GM18505 (cell line): Measurements from ENCODE around the gene SPAG5.
"Not testable (repeated sequence)": the region's sequence is repeated elsewhere in the genome, so short reads cannot be mapped to it uniquely, and the experiment has no call there.

ENCODE experiments used
- ATAC-seq: cut with Tn5 transposase; IDR thresholded peaks from one replicate; pipeline ENCODE4 v1.9.1; 2021; ENCODE audit not compliant: unreplicated experiment
- POLR2A ChIP-seq: IDR thresholded peaks from 4 replicates; pipeline ENCODE4 v1.6.1; 2011; ENCODE audit warnings: borderline replicate concordance; ENCODE audit not compliant: insufficient read depth, insufficient read length; ENCODE audit errors: extremely low read depth

The SPAG5 gene

DNA sequence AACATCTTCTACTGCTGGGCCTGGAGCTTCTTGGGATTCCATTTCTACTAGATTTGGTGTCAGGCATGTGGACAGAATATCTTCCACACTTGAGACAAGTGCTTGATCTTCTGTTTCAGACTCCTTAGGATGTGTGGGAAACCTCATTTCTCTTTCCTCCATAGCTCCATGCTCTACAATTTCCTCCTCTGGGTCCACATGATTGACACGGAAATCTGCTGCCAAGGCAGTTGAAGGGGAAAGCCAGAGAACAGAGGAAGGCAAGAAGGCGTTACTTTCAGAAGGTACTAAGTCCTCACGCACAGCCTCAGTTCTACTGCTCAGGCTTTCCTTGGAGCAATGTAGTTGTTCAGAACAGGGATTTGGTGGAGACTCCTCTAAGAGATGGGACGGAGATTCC, 6.6 kb downstream of the SPAG5 start:
- no peak for ATAC-seq
- no peak for TF ChIP-seq POLR2A

GRCh38 chr17:28585851-28586250, 13.0 kb downstream of the SPAG5 start:
- no peak for TF ChIP-seq POLR2A
- no peak for ATAC-seq

GRCh38 chr17:28584434-28584833, 14.4 kb downstream of the SPAG5 start:
- no peak for ATAC-seq
- no peak for TF ChIP-seq POLR2A

DNA sequence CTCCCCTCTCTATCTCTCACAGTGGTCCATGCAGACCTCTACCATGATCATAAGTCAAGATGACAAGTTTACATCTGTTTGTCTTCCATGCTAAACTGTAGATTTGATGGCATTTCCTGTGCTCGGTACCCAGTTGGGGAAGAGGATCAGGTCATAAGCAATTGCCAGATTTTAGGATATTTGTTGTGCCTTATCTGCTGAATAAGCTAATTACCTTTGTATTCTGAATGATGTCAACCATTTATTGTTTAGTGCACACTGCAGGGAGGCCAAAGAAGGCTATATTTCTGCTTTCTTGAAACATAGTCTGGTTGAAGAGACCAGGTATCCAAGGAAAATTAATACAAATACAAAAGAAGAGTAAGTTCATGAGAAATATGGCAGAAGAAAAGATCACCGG, 16.3 kb downstream of the SPAG5 start:
- no peak for ATAC-seq
- TF ChIP-seq POLR2A, result no peak

DNA sequence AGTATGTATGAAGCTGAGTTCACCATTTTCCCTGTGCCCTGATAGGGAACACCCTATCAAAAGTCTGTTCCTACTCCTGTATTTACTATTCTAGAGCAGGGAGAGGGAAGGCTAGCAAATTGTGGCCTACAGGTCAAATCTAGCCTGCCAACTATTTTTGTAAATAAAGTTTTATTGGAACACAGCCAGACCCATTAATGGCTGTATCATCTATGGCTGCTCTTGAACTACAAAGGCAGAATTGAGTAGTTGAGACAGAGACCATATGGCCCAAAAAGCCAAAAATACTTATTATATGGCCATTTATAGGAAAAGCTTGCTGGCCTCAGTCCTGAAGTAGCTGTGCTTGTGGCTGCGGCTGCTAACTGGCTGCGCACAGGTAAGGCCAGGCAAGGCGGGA, 17.9 kb downstream of the SPAG5 start:
- no peak for TF ChIP-seq POLR2A
- ATAC-seq, result no peak

DNA sequence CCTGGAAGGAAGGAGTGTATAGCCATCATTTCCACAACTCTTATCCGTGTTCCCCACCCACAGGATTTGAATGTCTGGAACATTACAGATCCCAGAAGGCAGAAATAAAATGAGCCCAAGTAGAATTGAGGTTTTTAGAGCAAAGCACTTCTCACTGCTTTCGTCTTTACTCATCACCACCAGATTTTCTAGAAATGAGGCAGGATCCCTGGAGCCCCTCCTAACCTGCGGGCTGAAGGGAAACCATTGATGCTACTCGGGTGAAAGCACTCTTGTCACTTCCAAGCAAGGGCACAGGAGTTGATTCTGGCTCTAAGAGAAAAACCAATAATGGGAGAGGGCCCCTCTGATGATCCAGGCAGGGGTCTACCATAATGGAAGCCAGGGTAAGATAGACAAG, 19.3 kb downstream of the SPAG5 start:
- no peak for ATAC-seq
- TF ChIP-seq POLR2A, result no peak

DNA sequence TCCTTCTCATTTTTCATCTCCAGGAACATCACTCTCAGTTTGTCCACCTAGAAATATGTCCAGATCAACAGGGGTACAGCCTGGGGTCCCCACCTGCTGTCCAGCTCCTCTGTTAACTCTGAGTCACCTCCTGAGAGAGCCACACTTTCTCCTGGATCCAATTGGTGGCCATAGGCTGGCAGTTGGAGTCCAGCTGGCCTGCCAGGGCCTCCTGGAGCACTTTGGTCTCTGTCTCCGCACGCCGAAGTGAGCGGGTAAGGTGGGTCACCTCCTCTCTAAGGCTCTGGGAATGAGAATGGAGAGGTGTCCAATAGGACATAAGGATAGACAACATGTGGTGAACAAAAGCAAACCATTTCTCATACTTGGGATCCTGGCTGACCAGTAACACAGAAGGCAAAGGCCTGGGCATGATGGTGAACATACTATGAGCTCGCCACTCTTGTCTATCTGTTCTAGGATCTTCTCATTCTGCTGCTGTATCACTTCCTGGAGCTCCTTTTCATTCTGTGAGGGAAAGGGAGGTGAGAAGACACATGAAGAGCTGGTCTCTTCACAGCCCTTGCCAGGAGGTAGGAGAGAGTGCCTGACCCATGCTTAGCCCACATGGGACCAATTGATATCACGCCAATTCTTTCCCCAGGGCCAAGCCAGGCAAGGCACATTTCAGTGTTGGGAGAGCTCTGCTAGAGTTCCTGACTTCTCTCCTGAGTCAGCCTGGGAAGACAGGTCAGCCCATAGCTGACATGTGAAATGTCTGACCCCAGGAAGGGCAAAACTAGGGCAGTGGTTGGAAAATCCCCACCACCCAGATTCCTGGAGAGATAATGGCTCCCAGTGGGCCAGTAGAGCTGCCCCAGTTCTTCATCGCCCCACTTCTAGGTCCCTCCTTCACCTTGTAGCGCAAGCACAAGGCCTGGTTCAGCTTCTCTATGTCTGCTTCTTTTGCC, 20.3 kb downstream of the SPAG5 start:
- TF ChIP-seq POLR2A, result no peak

DNA sequence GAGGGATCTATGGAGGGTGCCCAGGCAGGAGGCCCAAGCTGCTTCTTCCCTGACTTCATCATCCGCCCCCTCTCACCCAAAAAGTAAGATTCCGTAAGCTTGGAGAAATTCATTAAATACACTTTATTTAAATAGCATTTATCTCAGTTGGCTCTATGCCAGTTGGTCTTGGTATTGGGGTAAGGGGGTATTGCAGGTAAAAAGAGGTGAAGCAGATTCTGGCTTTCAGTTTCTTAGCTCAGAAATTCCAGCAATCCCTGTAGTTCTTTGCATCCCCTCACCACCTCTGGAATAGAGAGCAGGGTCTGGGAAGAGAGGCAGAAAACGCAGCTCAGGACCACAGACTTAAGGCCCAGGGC, 21.4 kb downstream of the SPAG5 start:
- no peak for TF ChIP-seq POLR2A
- ATAC-seq, result no peak

More for the DNA sequence above, 20.3 kb downstream of the SPAG5 start:
- ATAC-seq, result no peak

- peak; percentile 84 for TF ChIP-seq POLR2A
Observed at GRCh38 chr17:28576758-28577465, 21.9 kb downstream of the SPAG5 start, which contains the start of gene ALDOC. Gene ALDOC (minus strand): TSS chr17:28576895. CDS start chr17:28575532, 1,363 bp downstream.

GRCh38 chr17:28576016-28576415, 22.8 kb downstream of the SPAG5 start:
- not testable (repeated sequence) for ATAC-seq

More at GRCh38 chr17:28576758-28577465, 21.9 kb downstream of the SPAG5 start, which contains the start of gene ALDOC:
- peak; percentile 84 for ATAC-seq

GRCh38 chr17:28575126-28575795, 23.6 kb downstream of the SPAG5 start:
- no peak for ATAC-seq
- no peak for TF ChIP-seq POLR2A

DNA sequence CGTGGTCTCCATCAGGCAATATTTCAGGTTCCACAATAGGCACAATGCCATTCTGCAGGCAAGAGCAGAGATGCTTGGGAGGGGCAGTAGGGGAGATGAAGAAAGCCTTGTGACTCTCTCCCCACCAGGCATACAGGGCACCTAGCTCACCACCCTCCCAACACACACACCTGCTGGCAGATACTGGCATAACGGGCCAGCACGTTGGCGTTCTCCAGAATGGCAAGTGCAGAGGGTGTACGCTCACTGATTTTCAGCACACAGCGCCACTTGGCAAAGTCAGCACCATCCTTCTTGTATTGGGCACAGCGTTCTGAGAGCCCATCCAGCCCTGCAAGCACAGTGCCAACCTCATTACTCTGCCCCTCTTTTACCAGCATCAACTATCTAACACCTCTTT, 24.3 kb downstream of the SPAG5 start:
- no peak for ATAC-seq

GRCh38 chr17:28573966-28574480, 24.8 kb downstream of the SPAG5 start:
- ATAC-seq, result no peak
- TF ChIP-seq POLR2A, result no peak

More for the DNA sequence above, 24.3 kb downstream of the SPAG5 start:
- TF ChIP-seq POLR2A, result no peak

GRCh38 chr17:28573521-28573920, 25.3 kb downstream of the SPAG5 start:
- ATAC-seq, result no peak

DNA sequence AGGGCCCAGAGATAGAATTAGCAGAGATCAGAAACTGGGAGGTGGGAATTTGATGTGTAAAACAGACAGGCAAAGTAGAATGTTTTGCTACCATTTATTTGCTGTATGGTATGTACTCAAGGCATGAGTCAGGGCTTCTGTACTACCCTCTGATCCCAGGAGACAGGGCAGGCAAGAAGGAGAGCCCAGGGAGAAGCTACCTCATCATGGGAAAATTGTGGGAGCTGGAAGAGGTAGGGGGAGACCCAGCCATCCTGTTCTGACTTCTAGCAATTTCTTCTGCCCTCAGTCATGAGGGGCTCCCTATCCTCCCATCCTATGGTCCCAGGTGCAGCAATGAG, 25.8 kb downstream of the SPAG5 start:
- TF ChIP-seq POLR2A, result no peak
- no peak for ATAC-seq

More at GRCh38 chr17:28573521-28573920, 25.3 kb downstream of the SPAG5 start:
- TF ChIP-seq POLR2A, result no peak
